Panc1 (cell line): ENCODE results near the gene AADACL3.

ENCODE experiments used
- CTCF ChIP-seq: fragments of 450-650 bp; IDR thresholded peaks from 2 replicates; pipeline ENCODE4 v1.5.1; 2017; ENCODE audit warnings: mild to moderate bottlenecking
- TCF7L2 ChIP-seq: IDR thresholded peaks from 2 replicates; pipeline ENCODE4 v1.6.1; 2011; ENCODE audit warnings: mild to moderate bottlenecking, low read depth, low read length, inconsistent platforms

GRCh38 chr1:12769976-12770505, 54.1 kb downstream of the AADACL3 start:
- TF ChIP-seq CTCF (no peak), TCF7L2 (no peak)
